GM19463 (cell line): ENCODE measurements around the gene RNF227.
"Not testable (repeated sequence)": the region's sequence is repeated elsewhere in the genome, so short reads cannot be mapped to it uniquely, and the experiment has no call there.

Source experiments
- ATAC-seq: cut with Tn5 transposase; IDR thresholded peaks from one replicate; pipeline ENCODE4 v1.9.1; 2021; ENCODE audit warnings: mild to moderate bottlenecking, moderate library complexity; ENCODE audit not compliant: unreplicated experiment

The RNF227 gene

DNA sequence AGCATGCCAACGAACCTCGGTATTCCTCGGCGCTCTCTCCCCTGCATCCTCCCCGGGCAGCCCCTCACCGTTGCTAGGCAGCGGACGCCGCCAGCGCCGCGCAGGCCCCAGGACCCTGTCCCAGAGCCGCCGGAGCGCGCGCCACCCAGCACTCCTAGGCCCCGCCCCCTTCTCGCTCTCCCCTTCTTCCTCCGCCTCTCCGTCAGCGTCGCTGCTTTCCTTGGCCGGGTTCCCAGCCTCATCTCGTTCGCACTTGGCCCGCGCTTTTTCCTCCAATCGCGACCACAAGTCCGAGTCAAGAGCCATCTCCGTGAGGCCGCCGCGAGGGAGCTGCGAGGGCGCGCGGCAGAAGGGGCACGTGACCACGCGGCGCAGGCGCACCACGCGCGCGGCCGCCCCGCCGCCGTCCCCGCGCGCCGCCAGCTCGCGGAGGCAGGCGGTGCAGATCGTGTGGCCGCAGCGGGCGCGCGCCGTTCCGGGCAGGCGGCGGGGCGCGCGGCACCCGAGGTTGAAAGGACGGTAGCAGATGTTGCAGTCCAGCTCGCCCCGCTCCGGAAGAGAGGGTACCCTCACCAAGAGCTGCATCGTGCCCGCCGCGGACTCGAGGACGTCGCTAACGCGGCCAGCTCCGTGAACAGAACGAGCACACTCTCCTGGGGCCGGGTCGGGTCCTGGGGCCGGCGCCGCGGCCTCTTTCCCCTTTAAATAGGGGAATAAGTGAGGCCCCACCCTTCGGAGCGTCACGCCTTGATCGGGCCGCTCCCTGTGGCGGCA, at the start of gene RNF227:
Gene RNF227 (minus strand): TSS at position 679 of the 774 bp plus-strand sequence. CDS start 94 bp downstream, at position 585.
- peak; percentile 81 for ATAC-seq

GRCh38 chr17:7961421-7961820, 45.3 kb upstream of the RNF227 start:
- no peak for ATAC-seq

DNA sequence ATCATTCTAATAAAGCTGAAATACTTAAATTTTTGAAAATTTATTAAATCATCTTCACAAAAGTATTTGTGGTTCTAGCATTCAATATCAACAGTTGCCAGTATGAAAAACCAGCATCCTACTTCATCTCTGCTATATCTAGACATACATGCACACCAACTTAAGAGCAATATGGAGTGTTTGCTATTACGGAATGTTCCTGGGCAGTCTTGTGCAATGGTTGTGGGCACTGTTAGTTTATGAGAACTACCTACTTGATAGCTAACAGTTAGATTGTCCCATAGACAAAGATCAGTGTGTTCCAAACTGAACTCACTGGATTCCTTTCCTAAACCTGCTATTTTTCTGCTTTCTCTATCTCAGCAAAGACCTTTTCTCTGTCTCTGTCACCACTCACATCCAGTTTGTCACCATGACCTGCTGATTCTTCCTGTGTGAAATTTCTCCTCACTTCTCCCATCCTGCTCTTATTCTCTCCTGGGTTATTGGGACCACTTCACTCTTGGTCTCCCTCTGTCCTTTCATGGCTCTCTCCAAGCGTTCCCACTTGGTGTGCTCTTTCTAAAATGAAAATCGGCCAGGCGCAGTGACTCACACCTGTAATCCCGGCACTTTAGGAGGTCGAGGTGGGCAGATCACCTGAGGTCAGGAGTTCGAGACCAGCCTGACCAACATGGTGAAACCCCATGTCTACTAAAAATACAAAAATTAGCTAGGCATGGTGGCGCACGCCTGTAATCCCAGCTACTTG, 43.6 kb upstream of the RNF227 start:
- no peak for ATAC-seq

DNA sequence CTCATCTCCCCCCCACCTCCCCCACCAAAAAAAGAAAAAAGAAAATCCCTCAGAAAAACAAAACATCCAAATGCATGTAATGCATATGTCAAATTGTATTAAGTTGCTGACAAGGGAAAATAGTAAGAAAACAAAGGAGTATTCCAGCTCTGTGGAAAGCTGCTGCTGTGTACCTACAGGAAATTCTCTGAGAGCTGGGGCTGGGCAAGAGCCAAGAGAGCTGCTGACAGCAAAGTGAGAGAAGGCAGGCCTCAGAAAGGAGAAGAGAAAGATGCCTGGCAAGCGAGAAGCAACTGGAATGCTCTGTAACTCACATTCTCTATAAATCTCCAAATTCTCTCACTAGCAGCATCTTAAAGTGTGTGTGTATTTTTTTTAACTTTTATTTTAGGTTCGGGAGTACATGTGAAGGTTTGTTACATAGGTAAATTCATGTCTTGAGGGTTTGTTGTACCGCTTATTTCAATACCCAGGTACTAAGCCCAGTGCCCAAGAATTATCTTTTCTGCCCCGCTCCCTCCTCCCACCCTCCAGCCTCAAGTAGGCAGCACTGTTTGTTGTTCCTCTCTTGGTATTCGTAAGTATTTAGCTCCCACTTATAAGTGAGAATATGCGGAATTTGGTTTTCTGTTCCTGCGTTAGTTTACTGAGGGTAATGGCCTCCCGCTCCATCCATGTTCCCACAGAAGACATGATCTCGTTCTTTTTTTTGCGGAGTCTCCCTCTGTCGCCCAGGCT, 40.3 kb upstream of the RNF227 start:
- no peak for ATAC-seq

DNA sequence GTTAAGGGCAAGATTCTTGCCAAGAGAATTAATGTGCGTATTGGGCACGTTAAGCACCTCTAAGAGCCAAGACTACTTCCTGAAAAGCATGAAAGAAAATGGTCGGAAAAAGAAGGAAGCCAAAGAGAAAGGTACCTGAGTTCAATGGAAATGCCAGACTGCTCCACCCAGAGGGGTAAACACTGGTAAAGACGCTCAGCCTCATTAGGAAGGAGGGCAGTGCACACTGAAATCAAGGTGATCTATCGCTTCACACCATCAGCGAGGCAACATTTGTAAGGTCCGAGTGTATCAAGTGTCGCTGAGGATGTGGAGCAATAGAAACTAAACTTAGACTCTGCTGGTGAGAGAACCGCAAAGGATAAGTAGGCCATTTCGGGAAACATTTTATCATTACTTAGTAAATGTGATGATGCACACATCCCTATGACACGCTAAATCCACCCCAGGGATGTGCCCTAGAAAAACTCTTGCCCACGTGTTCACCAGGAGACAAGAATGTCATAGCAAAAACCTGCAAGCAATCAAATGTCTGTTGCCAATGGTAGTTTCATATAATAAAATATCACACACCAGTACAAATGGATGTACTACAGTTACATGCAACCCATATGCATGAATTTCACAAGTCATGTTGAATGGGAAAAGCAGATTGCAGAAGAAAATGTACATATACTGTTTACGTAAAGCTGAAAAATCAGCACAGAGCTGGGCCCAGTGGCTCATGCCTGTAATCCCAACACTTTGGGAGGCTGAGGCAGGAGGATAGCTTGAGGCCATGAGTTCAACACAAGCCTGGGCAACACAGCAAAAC, 39.5 kb upstream of the RNF227 start:
- no peak for ATAC-seq

GRCh38 chr17:7953266-7953665, 37.2 kb upstream of the RNF227 start:
- ATAC-seq: not testable (repeated sequence)

DNA sequence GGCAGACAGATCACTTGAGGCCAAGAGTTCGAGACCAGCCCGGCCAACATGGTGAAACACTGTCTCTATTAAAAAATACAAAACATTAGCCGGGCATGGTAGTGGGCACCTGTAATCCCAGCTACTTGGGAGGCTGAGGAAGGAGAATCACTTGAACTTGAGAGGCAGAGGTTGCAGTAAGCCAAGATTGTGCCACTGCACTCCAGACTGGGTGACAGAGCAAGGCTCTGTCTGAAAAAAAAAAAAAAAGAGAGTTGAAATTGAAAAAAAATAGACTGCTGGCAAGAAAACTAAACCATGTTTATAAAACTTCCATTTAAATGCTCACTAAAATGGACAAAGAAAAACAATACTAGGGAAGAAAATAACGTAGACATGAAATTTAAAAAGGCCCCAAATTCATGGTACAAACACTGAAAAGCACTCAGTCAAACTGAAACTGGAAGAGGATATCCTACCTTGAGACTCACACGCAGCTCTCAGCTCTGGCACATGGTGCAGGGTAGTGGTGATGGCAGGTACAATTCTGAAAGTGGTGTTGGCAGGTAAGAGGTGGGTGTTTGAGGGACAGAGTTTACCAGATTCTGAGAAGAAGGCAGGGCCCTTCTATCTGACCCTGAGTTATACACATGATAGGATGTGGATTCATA, 35.2 kb upstream of the RNF227 start:
- ATAC-seq: no peak

DNA sequence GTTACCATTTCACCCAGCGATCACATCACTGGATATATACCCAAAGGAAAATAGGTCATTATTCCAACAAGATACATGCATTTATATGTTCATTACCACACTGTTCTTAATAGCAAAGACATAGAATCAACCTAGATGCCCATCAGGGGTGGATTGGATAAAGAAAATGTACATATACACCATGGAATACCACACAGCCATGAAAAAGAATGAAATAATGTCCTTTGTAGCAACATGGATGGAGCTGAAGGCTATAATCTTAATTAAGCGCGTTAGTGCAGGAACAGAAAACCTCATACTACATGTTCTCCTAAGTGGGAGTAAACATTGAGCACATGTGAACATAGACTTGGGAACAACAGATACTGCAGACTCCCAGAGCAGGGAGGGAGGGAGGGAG, 34.5 kb upstream of the RNF227 start:
- ATAC-seq: no peak

- no peak for ATAC-seq
Measured at GRCh38 chr17:7947651-7948050, 31.6 kb upstream of the RNF227 start.

DNA sequence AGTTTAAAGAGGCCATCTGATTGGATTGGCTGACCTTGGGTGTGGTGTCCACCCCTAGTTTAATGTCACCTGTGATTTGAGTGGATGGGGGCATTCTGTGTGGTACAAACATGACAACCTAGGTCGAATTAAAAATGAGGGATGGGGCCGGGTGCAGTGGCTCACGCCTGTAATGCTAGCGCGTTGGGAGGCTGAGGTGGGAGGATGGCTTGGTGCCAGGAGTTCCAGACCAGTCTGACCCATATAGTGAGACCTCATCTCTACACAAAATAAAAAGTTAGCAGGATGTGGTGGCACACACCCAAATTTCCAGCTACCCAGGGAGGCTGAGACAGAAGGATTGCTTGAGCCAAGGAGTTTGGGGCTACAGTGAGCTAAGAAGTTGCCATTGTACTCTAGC, 30.4 kb upstream of the RNF227 start:
- no peak for ATAC-seq

DNA sequence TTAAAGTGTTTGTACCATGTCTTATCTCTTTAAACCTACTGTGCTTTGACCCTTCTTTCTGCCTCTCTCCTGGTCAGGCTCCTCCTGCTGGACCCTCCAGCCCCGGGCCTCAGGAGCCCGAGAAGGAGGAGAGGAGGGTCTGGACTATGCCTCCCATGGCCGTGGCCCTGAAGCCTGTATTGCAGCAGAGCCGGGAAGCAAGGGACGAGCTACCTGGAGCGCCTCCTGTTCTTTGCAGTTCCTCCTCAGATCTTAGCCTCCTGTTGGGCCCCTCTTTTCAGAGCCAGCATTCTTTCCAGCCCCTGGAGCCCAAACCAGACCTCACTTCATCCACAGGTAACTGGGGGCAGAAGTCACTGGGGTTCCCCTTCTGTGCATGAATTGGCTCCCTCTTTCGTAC, 29.6 kb upstream of the RNF227 start:
- ATAC-seq: no peak

- ATAC-seq: no peak
Measured at GRCh38 chr17:7944326-7944725, 28.2 kb upstream of the RNF227 start.

DNA sequence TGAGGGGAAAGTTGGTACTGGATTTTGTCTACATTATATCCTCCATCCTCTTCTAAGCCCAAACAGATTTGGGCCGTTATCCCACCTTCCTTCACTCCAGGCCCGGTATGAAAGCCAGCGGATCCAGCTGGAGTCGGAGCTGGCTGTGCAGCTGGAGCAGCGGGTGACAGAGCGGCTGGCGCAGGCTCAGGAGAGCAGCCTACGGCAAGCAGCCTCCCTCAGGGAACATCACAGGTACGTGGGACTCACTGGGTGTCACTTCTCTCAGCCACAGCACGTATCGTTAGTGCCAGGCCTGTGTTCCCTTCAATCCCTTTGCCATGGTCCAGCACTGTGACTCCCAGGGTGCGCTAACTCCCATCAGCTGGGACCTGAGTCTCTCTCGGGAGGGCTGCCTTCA, 27.2 kb upstream of the RNF227 start:
- ATAC-seq: no peak

DNA sequence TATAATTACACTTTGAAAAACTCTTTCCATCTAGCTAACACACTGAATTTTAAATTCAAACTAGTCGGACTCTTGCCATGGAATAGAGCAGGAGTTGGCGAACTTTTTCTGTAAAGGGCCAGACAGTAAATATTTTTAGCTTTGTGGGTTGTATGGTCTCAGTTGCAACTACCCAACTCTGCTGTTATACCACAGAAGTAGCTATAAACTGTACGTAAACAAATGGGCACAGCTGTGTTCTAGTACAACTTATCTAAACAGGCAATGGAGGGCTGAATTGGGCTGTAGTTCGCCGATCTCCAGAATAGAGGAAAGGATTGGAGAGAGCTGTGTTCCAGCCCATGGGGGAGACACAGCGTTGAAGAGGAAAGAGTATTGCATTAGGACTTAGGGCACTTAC, 24.7 kb upstream of the RNF227 start:
- ATAC-seq: no peak

GRCh38 chr17:7940034-7940433, 23.9 kb upstream of the RNF227 start:
- no peak for ATAC-seq

DNA sequence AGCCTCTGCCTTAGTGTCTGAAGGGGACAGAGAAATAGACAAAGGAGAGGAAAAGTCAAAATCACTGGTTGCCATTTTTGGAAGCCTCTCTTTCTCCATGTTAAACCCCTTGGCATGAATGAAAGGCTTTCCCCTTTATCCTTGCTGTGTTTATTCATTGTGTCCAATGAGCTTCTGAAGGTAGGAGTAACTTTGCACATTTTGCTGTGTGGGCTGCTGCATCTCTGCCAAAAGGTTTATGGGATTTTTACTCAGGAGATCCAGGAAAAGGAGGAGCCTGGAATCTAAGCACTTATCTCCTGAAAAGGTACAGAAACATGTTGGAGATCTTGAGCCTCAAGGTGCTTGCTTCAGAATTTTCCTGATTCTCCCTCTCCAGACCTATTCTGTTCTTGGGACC, 19.8 kb upstream of the RNF227 start:
- ATAC-seq: no peak

- ATAC-seq: no peak
Measured at GRCh38 chr17:7932949-7933348, 16.9 kb upstream of the RNF227 start.

DNA sequence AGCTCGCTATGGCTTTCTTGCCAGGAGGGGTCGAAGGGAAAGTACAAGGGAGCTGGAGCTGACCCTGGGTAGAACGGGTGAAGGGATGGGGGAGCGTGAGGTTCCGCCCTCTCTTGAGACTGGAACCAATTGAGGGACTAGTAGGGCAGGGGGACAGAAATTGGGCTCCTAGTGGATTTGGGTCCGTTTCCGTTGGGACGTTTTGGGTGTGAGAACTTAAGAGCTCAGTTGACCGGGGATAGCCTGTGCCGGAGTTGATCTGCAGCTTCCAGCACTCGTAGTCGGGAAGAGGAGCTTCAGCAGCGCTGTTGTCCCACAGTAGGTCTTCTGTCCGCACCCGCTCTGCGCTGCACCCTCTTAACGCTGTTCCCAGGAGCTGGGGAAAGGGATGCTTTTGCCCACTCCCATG, 16.4 kb upstream of the RNF227 start:
- no peak for ATAC-seq

DNA sequence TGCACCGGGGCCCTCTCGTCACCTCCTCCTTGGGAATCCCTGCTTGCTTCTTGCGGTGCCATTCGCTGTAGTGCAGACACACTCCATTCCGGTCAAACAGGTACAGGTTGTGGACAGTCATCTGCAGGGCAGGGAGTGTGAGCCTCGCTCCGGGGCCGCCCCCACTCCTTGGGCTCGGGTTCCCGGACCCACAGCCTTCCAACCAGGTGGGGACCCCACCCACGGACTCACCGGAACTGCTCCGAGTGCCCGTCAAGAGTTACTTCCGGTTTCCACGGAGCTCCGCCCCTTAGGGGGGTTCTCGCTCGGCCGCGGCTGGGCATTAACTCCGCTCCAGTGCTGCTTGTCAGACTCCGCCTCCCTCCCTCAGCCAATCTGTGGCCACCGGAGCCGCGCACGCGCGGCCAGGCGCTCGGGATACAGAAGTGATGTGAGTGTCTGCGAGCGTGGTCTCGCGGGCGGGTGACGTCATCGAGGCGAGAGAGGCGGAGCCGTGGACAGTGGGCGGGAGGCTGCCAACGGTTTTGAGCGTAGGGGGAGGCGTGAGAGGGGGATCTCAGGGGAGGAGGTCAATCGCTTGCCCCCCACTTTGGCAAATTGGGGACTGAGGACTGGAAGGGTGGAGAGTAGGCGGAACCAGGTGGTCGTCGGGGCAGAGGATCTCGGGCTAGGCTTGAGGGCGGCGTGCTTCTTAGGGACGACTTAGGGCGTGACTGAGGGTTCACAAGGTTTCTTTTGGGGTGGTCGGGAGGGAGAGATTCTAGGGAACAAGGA, 15.8 kb upstream of the RNF227 start, which contains the start of the genes CNTROB and TRAPPC1:
Gene CNTROB (plus strand): TSS at position 498 of the 774 bp plus-strand sequence. CDS start 874 bp downstream, outside the sequence.
Gene TRAPPC1 (minus strand): TSS at position 238 of the 774 bp plus-strand sequence. CDS start 117 bp downstream, at position 121.
- peak; percentile 96 for ATAC-seq
